ENCODE measurements around the gene WSCD1. TPM values are rescaled to one million over a fixed set of nuclear protein-coding genes. Genes with fewer than 3 reads are reported as not detected.

Gene WSCD1
- total and polyA plus RNA-seq, 2 donors (not counting 1 experiment from before 2014, with no cell fraction given), result not detected

DNA sequence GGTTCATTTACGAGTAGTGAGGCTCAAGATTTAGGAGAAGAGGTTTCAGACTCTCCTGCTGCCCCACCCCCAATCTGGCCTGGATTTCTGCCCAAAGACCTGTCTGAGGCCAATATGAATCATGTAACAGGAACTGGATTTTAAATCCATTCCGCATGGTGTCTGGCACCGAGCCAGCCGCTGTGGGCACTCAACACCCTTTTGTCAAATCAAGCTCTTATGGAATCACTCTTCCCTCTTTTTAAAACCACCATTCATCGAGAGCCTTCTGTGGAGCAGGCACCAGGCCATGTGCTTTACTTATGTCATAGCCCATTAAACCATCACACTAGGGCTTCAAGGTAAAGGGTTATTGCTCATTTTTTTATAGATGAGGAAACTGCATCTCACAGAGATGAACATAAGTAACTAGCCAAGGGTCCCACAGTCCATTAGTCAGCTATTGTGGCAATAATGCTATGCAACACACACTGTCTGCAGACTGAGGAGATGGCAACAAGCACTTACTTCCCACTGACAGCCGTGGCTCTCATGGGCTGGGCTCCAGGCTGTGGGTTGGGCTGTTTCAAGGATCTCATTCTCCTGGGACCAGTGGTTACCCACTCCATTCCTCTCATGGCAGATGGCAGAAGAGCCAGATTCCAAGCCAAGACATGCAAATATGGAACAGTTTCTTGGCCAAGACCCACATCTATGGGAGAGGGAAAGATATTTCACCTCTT lies 93.6 kb downstream of the WSCD1 start:
- no peaks in the 10 kb centered on the region for H3K4me1 ChIP-seq (ENCODE audit: control insufficient read depth in 2 of 2, insufficient read depth in 2 of 2, low read length in 2 of 2)
- no peaks in the 10 kb centered on the region for H3K79me2 ChIP-seq (ENCODE audit: control insufficient read depth, insufficient read depth, low read length)
- H3K27me3 ChIP-seq (replicated peaks in 1 of 4; ENCODE audit: control extremely low read depth in 1 of 4, control insufficient read depth in 3 of 4, insufficient read depth in 4 of 4, low read length in 3 of 4), result no peaks in the 10 kb centered on the region
- CTCF ChIA-PET, result no interaction called here
- POLR2A ChIA-PET, result no interaction called here
- no peak overlapping the region for H3K27ac Mint-ChIP-seq
- no peak for DNase-seq
- no peaks in the 10 kb centered on the region for H3K4me1 Mint-ChIP-seq
- 68% methylated on average over 5 of the region's 6 CpGs for WGBS (ENCODE audit: insufficient coverage)
- intact Hi-C loops (cut with micrococcal nuclease), result no loop called here
- no peak overlapping the region for H3K4me3 Mint-ChIP-seq
- H3K27ac ChIP-seq (ENCODE audit: low read length in 2 of 2), result no peak overlapping the region
- no peak overlapping the region for H2AFZ ChIP-seq (ENCODE audit: insufficient read depth, low read depth, low read length, poor library complexity, severe bottlenecking)
- no peaks in the 10 kb centered on the region for H4K20me1 ChIP-seq (ENCODE audit: control insufficient read depth, insufficient read depth, low read length, poor library complexity, severe bottlenecking)
- H3K9me3 ChIP-seq (ENCODE audit: control extremely low read depth in 1 of 3, control insufficient read depth in 2 of 3, insufficient read depth in 1 of 3, low read length in 2 of 3), result no peaks in the 10 kb centered on the region
- H3K36me3 ChIP-seq (replicated peaks in 1 of 2; ENCODE audit: control extremely low read depth in 1 of 2, control insufficient read depth in 1 of 2, extremely low read depth in 1 of 2, insufficient read depth in 2 of 2, low read length in 1 of 2), result no peaks in the 10 kb centered on the region
- no peak overlapping the region for H3K4me2 ChIP-seq (replicated peaks; ENCODE audit: low read depth, low read length, poor library complexity, severe bottlenecking)
- no peak for ATAC-seq (ENCODE audit: low read depth)
- H3K9me3 Mint-ChIP-seq (ENCODE audit: insufficient read depth), result no peaks in the 10 kb centered on the region
- no peak overlapping the region for H3K4me3 ChIP-seq (ENCODE audit: control extremely low read depth in 1 of 5, extremely low read depth in 1 of 5, insufficient read depth in 1 of 5, low read depth in 2 of 5, low read length in 4 of 5)
- H3K9ac ChIP-seq (ENCODE audit: low read length), result no peak overlapping the region
- no peak for TF ChIP-seq CTCF (IDR thresholded peaks at IDR 0.05)
- no peak for TF ChIP-seq EZH2 (IDR thresholded peaks at IDR 0.05; ENCODE audit: borderline replicate concordance, insufficient read depth, low read depth, low read length, poor library complexity, severe bottlenecking)
- H3K27me3 Mint-ChIP-seq, result peaks cover 16% of the 10 kb centered on the region

DNA sequence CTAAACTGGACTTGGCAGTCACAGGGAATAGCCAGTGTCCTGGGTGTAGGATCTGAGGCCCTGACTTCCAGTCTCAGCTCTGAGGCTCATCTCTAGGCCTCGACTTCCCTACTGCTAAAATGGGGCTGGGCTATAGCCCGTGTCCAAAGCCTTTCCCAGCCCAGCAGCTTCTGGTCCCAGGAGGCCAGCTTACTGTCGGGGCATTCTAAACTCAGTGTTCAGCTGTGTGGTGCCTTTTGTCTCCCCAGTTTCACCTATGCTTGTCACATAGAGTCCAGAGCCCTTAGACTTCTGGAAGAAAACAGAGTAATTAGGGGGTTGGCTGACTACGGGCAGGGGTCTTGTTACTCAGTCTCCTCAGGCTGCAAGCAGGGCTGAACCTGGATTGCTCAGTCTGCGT lies 94.8 kb downstream of the WSCD1 start:
- Mint-ChIP-seq H3K9me3 (ENCODE audit: insufficient read depth) (no peaks in the 10 kb centered on the region), H3K27me3 (peaks cover 17% of the 10 kb centered on the region), H3K4me3 (no peak overlapping the region), H3K27ac (no peak overlapping the region), H3K4me1 (no peaks in the 10 kb centered on the region)
- ChIA-PET POLR2A (no interaction called here), CTCF (no interaction called here)
- Histone ChIP-seq H2AFZ (ENCODE audit: insufficient read depth, low read depth, low read length, poor library complexity, severe bottlenecking) (no peak overlapping the region), H3K27ac (ENCODE audit: low read length in 2 of 2) (no peak overlapping the region), H3K36me3 (replicated peaks in 1 of 2; ENCODE audit: control extremely low read depth in 1 of 2, control insufficient read depth in 1 of 2, extremely low read depth in 1 of 2, insufficient read depth in 2 of 2, low read length in 1 of 2) (no peaks in the 10 kb centered on the region), H4K20me1 (ENCODE audit: control insufficient read depth, insufficient read depth, low read length, poor library complexity, severe bottlenecking) (no peaks in the 10 kb centered on the region), H3K9me3 (ENCODE audit: control extremely low read depth in 1 of 3, control insufficient read depth in 2 of 3, insufficient read depth in 1 of 3, low read length in 2 of 3) (peaks cover 0 to 4% (median 0%) of the 10 kb centered on the region in 3 donors), H3K4me1 (ENCODE audit: control insufficient read depth in 2 of 2, insufficient read depth in 2 of 2, low read length in 2 of 2) (no peaks in the 10 kb centered on the region), H3K27me3 (replicated peaks in 1 of 4; ENCODE audit: control extremely low read depth in 1 of 4, control insufficient read depth in 3 of 4, insufficient read depth in 4 of 4, low read length in 3 of 4) (no peaks in the 10 kb centered on the region), H3K9ac (ENCODE audit: low read length) (no peak overlapping the region), H3K4me3 (ENCODE audit: control extremely low read depth in 1 of 5, extremely low read depth in 1 of 5, insufficient read depth in 1 of 5, low read depth in 2 of 5, low read length in 4 of 5) (no peak overlapping the region), H3K79me2 (ENCODE audit: control insufficient read depth, insufficient read depth, low read length) (no peaks in the 10 kb centered on the region), H3K4me2 (replicated peaks; ENCODE audit: low read depth, low read length, poor library complexity, severe bottlenecking) (no peak overlapping the region)
- 68% methylated on average over 5 of the region's 5 CpGs for WGBS (ENCODE audit: insufficient coverage)
- ATAC-seq (ENCODE audit: low read depth) (no peak), DNase-seq (no peak)
- intact Hi-C loops (cut with micrococcal nuclease), result no loop called here
- TF ChIP-seq EZH2 (IDR thresholded peaks at IDR 0.05; ENCODE audit: borderline replicate concordance, insufficient read depth, low read depth, low read length, poor library complexity, severe bottlenecking), result no peak
- no peak for TF ChIP-seq CTCF (IDR thresholded peaks at IDR 0.05)
